Activated naive CD8-positive, alpha-beta T cell (primary cell): ENCODE measurements around the gene INSIG2.

Experiments used
- H3K27ac Mint-ChIP-seq: one replicate; pipeline ENCODE4 v1.8.0; 2021; ENCODE audit warnings: mixed read lengths
- H3K27me3 Mint-ChIP-seq: one replicate; pipeline ENCODE4 v1.8.0; 2021; ENCODE audit warnings: mixed read lengths
- H3K36me3 Mint-ChIP-seq: one replicate; pipeline ENCODE4 v1.8.0; 2021; ENCODE audit warnings: mixed read lengths
- H3K4me1 Mint-ChIP-seq: one replicate; pipeline ENCODE4 v1.8.0; 2021; ENCODE audit warnings: low read depth, mixed read lengths
- H3K4me3 Mint-ChIP-seq: one replicate; pipeline ENCODE4 v1.8.0; 2021; ENCODE audit warnings: mild to moderate bottlenecking, mixed read lengths
- H3K9me3 Mint-ChIP-seq: one replicate; pipeline ENCODE4 v1.8.0; 2021; ENCODE audit warnings: low read depth, mixed read lengths

Gene INSIG2

GRCh38 chr2:118053681-118054080 lies 34.6 kb upstream of the INSIG2 start:
- H3K9me3 Mint-ChIP-seq, result no peaks in the 10 kb centered on the region
- H3K4me3 Mint-ChIP-seq, result no peak overlapping the region
- H3K4me1 Mint-ChIP-seq, result no peaks in the 10 kb centered on the region
- peaks cover 3% of the 10 kb centered on the region for H3K36me3 Mint-ChIP-seq
- H3K27me3 Mint-ChIP-seq, result peaks cover 39% of the 10 kb centered on the region
- no peak overlapping the region for H3K27ac Mint-ChIP-seq

- Mint-ChIP-seq H3K4me1 (no peaks in the 10 kb centered on the region), H3K36me3 (peaks cover 3% of the 10 kb centered on the region), H3K27ac (no peak overlapping the region)
These were observed 33.9 kb upstream of the INSIG2 start for GRCh38 chr2:118054213-118055008.

GRCh38 chr2:118055512-118056164 lies 32.6 kb upstream of the INSIG2 start:
- Mint-ChIP-seq H3K27me3 (peaks cover 37% of the 10 kb centered on the region), H3K4me3 (no peak overlapping the region), H3K27ac (no peak overlapping the region), H3K4me1 (no peaks in the 10 kb centered on the region), H3K9me3 (no peaks in the 10 kb centered on the region), H3K36me3 (peaks cover 3% of the 10 kb centered on the region)

More at GRCh38 chr2:118054213-118055008, 33.9 kb upstream of the INSIG2 start:
- H3K27me3 Mint-ChIP-seq, result peaks cover 39% of the 10 kb centered on the region
- H3K4me3 Mint-ChIP-seq, result no peak overlapping the region
- H3K9me3 Mint-ChIP-seq, result no peaks in the 10 kb centered on the region

- Mint-ChIP-seq H3K27me3 (peaks cover 36% of the 10 kb centered on the region), H3K4me1 (no peaks in the 10 kb centered on the region), H3K9me3 (no peaks in the 10 kb centered on the region), H3K27ac (no peak overlapping the region), H3K36me3 (peaks cover 3% of the 10 kb centered on the region), H3K4me3 (no peak overlapping the region)
These were observed 32.1 kb upstream of the INSIG2 start for GRCh38 chr2:118056165-118056534.

GRCh38 chr2:118056801-118057200 lies 31.5 kb upstream of the INSIG2 start:
- Mint-ChIP-seq H3K4me3 (no peak overlapping the region), H3K9me3 (no peaks in the 10 kb centered on the region), H3K27me3 (peaks cover 36% of the 10 kb centered on the region), H3K4me1 (no peaks in the 10 kb centered on the region), H3K36me3 (peaks cover 1% of the 10 kb centered on the region), H3K27ac (no peak overlapping the region)

- Mint-ChIP-seq H3K27me3 (peaks cover 31% of the 10 kb centered on the region), H3K4me3 (no peak overlapping the region), H3K4me1 (no peaks in the 10 kb centered on the region), H3K36me3 (no peaks in the 10 kb centered on the region), H3K27ac (no peak overlapping the region), H3K9me3 (no peaks in the 10 kb centered on the region)
These were observed 29.3 kb upstream of the INSIG2 start for GRCh38 chr2:118058951-118059350.

- H3K27me3 Mint-ChIP-seq, result peaks cover 28% of the 10 kb centered on the region
- no peak overlapping the region for H3K27ac Mint-ChIP-seq
- no peak overlapping the region for H3K4me3 Mint-ChIP-seq
- H3K36me3 Mint-ChIP-seq, result no peaks in the 10 kb centered on the region
- H3K9me3 Mint-ChIP-seq, result no peaks in the 10 kb centered on the region
- H3K4me1 Mint-ChIP-seq, result no peaks in the 10 kb centered on the region
These were observed 28.3 kb upstream of the INSIG2 start for GRCh38 chr2:118059919-118060478.

- peaks cover 22% of the 10 kb centered on the region for H3K27me3 Mint-ChIP-seq
- H3K4me3 Mint-ChIP-seq, result no peak overlapping the region
- no peaks in the 10 kb centered on the region for H3K9me3 Mint-ChIP-seq
- no peaks in the 10 kb centered on the region for H3K4me1 Mint-ChIP-seq
- H3K27ac Mint-ChIP-seq, result no peak overlapping the region
- no peaks in the 10 kb centered on the region for H3K36me3 Mint-ChIP-seq
These were observed 26.9 kb upstream of the INSIG2 start for GRCh38 chr2:118061135-118061955.

- Mint-ChIP-seq H3K4me3 (no peak overlapping the region), H3K27me3 (peaks cover 20% of the 10 kb centered on the region), H3K4me1 (no peaks in the 10 kb centered on the region), H3K9me3 (no peaks in the 10 kb centered on the region), H3K27ac (no peak overlapping the region), H3K36me3 (no peaks in the 10 kb centered on the region)
These were observed 26.2 kb upstream of the INSIG2 start for GRCh38 chr2:118062048-118062447.

- peaks cover 15% of the 10 kb centered on the region for H3K27me3 Mint-ChIP-seq
- no peak overlapping the region for H3K27ac Mint-ChIP-seq
- H3K4me3 Mint-ChIP-seq, result no peak overlapping the region
- H3K9me3 Mint-ChIP-seq, result no peaks in the 10 kb centered on the region
- H3K36me3 Mint-ChIP-seq, result no peaks in the 10 kb centered on the region
- no peaks in the 10 kb centered on the region for H3K4me1 Mint-ChIP-seq
These were observed 25.6 kb upstream of the INSIG2 start for GRCh38 chr2:118062669-118063068.

- Mint-ChIP-seq H3K4me3 (no peak overlapping the region), H3K27me3 (peaks cover 6% of the 10 kb centered on the region), H3K36me3 (no peaks in the 10 kb centered on the region), H3K4me1 (no peaks in the 10 kb centered on the region), H3K27ac (no peak overlapping the region), H3K9me3 (no peaks in the 10 kb centered on the region)
These were observed 23.1 kb upstream of the INSIG2 start for GRCh38 chr2:118065015-118065706.

GRCh38 chr2:118065921-118066511 lies 22.3 kb upstream of the INSIG2 start:
- H3K4me1 Mint-ChIP-seq, result no peaks in the 10 kb centered on the region
- no peaks in the 10 kb centered on the region for H3K36me3 Mint-ChIP-seq
- no peak overlapping the region for H3K4me3 Mint-ChIP-seq
- H3K9me3 Mint-ChIP-seq, result no peaks in the 10 kb centered on the region
- peaks cover 6% of the 10 kb centered on the region for H3K27me3 Mint-ChIP-seq
- no peak overlapping the region for H3K27ac Mint-ChIP-seq

- peaks cover 3% of the 10 kb centered on the region for H3K36me3 Mint-ChIP-seq
- H3K27me3 Mint-ChIP-seq, result peaks cover 4% of the 10 kb centered on the region
- no peaks in the 10 kb centered on the region for H3K9me3 Mint-ChIP-seq
- no peak overlapping the region for H3K4me3 Mint-ChIP-seq
- H3K4me1 Mint-ChIP-seq, result no peaks in the 10 kb centered on the region
- H3K27ac Mint-ChIP-seq, result no peak overlapping the region
These were observed 10.5 kb upstream of the INSIG2 start for GRCh38 chr2:118077636-118078247.

- H3K4me3 Mint-ChIP-seq, result no peak overlapping the region
- H3K27me3 Mint-ChIP-seq, result peaks cover 4% of the 10 kb centered on the region
- no peaks in the 10 kb centered on the region for H3K9me3 Mint-ChIP-seq
- no peak overlapping the region for H3K27ac Mint-ChIP-seq
- H3K36me3 Mint-ChIP-seq, result peaks cover 3% of the 10 kb centered on the region
- H3K4me1 Mint-ChIP-seq, result no peaks in the 10 kb centered on the region
These were observed 9.5 kb upstream of the INSIG2 start for GRCh38 chr2:118078734-118079133.
